ENCODE results near the gene TEKT2.

TEKT2 gene

GRCh38 chr1:36062315-36062714 is 21.6 kb upstream of the TEKT2 start:
- no peak for TF ChIP-seq CTCF (conservative IDR thresholded peaks at IDR 0.05; ENCODE audit: low read length)
- no peak for DNase-seq (ENCODE audit: low read depth)
- H3K4me3 ChIP-seq (ENCODE audit: low read length): no peak overlapping the region

- no peak for TF ChIP-seq CTCF (conservative IDR thresholded peaks at IDR 0.05; ENCODE audit: low read length)
- H3K4me3 ChIP-seq (ENCODE audit: low read length): no peak overlapping the region
- no peak for DNase-seq (ENCODE audit: low read depth)
Measured at GRCh38 chr1:36067871-36068270, 16.0 kb upstream of the TEKT2 start.

- no peak for DNase-seq (ENCODE audit: low read depth)
- H3K4me3 ChIP-seq (ENCODE audit: low read length): no peak overlapping the region
- no peak for TF ChIP-seq CTCF (conservative IDR thresholded peaks at IDR 0.05; ENCODE audit: low read length)
Measured at GRCh38 chr1:36068866-36069265, 15.0 kb upstream of the TEKT2 start.

- no peak for DNase-seq (ENCODE audit: low read depth)
- no peak for TF ChIP-seq CTCF (conservative IDR thresholded peaks at IDR 0.05; ENCODE audit: low read length)
- H3K4me3 ChIP-seq (ENCODE audit: low read length): no peak overlapping the region
Measured at GRCh38 chr1:36070349-36070748, 13.5 kb upstream of the TEKT2 start.

- no peak overlapping the region for H3K4me3 ChIP-seq (ENCODE audit: low read length)
- TF ChIP-seq CTCF (conservative IDR thresholded peaks at IDR 0.05; ENCODE audit: low read length): no peak
- DNase-seq (ENCODE audit: low read depth): no peak
Measured at GRCh38 chr1:36076979-36077573, 6.8 kb upstream of the TEKT2 start.

GRCh38 chr1:36080236-36080635 is 3.7 kb upstream of the TEKT2 start:
- DNase-seq (ENCODE audit: low read depth): no peak
- no peak overlapping the region for H3K4me3 ChIP-seq (ENCODE audit: low read length)

More at GRCh38 chr1:36080236-36080635, 3.7 kb upstream of the TEKT2 start:
- no peak for TF ChIP-seq CTCF (conservative IDR thresholded peaks at IDR 0.05; ENCODE audit: low read length)

All from AG10803 (cell line).